Stimulated activated CD8-positive, alpha-beta memory T cell treated with anti-CD3 and anti-CD28 coated beads, Interleukin-2, amount 100 ng/mL, for 1 hour (primary cell): Measurements from ENCODE around the gene SPARCL1.
"Not testable (repeated sequence)": the region's sequence is repeated elsewhere in the genome, so short reads cannot be mapped to it uniquely, and the experiment has no call there.

Experiments used
- DNase-seq, 2 donors: peaks; one replicate each; pipeline ENCODE4 v3.0.0-alpha.2; 2020; ENCODE audit warnings: low read depth in 2 of 2

The SPARCL1 gene

DNA sequence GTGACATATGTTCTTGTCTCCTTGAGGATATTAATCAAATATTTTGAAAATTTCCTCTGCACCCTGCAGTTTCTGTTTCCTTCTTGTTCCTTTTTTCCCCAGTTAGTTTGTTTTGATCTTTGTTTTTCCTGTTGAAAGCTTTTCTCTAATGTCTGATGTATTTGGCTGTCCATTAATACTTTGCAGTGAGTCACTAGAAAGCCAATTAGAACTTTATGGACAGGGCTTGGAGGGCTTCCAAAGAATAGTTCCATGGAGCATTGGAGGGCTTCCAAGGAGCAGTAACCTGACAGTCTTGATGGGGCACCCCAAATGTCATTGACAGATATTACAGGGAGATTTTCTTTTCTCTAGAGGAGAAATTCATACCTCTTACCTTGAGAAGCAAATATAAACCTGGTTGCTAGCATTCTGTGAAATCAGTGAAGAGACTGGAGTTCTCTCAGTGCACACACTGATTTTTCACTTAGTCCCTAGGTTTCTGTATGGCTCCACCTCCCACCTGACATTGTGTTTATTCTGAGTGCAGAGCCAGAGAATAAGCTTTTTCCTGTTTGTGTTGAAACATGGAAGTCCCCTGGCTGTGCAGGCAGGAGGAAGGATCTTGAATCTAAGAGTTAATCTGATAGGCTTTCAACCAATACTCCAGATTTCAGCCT, 26.5 kb downstream of the SPARCL1 start:
- DNase-seq: no peak

DNA sequence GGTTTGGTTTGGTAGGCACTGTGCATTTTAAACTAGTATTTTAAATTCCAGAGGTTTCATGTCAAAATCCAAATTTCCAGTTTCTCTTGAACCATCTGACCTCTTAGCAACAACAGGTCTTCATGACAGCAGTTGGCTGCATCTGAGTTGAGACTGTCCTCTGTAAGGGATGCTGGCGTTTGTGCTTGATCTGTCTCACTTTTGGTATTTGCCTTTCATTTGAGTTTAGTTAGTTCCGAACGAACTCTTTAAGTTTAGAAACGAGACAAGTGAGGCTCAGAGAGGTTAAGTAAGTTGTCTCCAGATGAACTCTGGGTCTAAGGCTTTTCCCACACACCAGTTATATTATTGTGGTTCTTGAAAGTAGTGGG, 29.1 kb downstream of the SPARCL1 start:
- no peak for DNase-seq

DNA sequence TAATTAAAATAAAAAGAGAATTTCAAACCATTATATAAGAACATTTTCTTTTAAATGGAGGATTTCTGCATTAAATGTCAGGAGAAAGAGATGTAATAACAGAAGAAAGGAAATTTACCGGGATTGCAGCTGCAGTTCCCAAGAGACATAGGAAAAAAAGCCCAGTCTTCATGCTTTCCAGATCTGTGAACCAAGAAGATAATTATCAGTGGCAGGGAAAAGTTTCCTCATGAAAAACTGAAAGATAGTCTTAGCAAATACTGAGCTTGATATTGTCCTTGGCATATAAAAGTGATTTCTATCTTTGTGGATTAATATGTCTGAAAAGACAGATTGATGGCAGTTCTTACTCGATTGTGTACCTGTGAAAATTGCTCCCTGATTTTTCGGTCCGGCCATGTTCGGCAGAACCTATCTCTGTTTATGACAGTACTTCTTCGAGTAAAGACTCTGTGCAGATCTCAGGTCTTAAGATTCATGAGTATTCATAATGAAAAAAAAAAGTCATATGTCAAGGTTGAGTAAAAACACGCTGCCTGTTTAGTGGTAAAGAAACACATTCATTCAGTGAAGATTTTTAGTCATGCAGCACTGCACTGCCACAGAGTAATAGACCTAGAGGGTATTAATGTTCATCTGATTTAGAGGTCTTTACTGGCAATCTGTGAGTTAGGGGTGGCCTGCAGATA, 29.6 kb downstream of the SPARCL1 start:
- DNase-seq: no peak

DNA sequence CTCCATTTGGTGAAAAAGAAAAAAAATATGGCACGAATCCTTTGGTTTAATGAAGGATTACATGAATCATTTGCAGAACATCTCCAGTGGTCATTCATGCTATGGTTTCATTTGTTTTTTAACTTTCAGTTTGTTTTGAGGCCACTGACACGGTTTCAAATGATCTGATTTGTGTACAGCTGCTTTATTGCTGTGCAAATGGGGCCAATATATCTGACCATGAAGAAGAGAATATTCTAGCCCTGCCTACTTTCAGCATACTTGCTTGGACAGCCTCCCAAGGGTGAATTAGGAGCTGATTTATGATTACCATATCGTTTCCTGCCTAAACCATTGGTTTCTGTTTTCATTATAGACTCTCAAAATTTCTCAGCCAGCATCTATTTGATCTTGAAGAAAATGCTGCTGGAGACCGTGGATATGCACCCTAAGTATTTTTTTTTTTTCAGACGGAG, 30.7 kb downstream of the SPARCL1 start:
- no peak for DNase-seq

DNA sequence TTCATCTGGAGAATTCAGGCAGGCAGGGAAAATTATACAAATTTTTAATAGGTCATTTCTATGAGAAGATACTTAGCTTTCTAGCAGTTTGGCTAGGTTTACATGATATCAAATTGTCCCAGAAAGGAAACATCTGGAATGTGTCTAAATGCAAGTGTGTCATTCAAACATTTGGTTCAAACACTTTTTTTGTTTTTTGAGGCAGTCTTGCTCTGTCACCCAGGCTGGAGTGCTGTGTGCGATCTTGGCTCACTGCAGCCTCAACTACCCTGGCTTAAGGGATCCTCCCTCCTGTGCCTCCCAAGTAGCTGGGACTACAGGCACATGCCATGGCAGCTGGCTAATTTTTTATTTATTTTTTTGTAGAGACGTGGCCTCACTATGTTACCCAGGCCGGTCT, 31.6 kb downstream of the SPARCL1 start:
- no peak for DNase-seq

DNA sequence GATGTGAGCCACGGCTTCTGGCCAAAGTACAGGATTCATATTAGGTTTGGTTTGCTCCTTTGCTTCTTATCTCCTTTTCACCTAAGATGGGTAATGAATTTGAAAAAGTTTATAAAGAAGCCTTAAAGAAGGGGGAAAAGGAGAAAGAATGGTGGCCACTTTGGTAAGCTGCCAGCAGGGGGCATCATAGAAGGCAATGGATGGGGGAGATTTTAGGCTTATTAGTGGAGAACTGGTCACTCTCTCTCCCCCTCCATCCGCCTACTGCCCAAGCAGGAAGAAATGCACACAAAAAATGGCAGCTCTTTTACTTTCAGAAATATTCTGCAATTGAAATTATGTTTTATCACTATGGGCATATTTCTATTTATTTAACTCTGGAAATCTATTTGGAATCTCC, 32.0 kb downstream of the SPARCL1 start:
- no peak for DNase-seq

DNA sequence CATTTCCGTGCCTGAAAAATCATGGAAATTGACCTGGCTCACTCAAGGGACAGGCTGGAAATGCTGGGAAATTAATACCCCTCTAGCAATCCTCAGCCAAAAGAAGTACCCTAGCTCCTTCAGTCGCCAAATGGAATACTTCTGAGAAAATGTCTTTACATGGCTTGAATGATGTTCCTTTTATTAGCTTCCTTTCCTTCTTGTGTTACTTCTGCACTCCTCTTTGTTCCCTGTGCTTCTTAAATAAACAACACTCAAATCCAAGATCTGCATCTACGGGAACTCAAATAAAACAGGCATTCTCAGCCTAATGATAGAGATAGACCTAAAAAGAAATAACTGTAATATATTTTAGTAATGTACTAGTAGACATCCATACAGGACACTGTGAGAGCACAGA, 36.1 kb downstream of the SPARCL1 start:
- DNase-seq: no peak

DNA sequence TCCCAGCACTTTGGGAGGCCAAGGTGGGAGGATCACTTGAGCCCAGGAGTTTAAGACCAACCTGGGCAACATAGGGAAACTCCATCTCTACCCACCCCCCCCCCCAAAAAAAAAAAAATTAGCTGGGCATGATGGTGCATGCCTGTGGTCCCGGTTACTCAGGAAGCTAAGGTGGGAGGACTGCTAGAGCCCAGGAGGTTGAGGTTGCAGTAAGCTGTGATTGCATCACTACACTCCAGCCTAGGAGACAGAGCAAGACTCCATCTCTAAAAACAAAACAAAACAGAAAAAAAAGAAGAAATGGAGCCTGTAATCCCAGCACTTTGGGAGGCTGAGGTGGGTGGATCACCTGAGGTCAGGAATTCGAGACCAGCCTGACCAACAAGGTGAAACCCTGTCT, 37.3 kb downstream of the SPARCL1 start:
- not testable (repeated sequence) for DNase-seq

DNA sequence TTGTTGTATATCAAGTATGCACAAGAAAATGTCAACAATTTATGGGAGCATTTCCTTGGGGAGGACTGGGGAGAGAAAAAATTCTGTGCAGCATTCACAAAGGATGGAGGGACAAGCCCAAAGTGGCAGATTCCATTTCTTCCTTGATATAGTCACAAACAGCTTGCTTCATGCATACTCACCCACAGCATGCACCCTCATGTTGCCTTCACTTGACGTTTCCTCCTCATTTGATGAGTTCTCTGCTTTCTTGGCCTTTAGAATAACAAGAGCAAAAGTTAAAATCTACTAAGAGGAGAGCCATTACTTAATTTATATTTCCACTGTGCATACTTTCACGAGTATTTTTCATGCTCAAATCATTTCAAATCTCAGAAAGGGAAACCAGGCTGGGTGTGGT, 37.7 kb downstream of the SPARCL1 start:
- DNase-seq: no peak

DNA sequence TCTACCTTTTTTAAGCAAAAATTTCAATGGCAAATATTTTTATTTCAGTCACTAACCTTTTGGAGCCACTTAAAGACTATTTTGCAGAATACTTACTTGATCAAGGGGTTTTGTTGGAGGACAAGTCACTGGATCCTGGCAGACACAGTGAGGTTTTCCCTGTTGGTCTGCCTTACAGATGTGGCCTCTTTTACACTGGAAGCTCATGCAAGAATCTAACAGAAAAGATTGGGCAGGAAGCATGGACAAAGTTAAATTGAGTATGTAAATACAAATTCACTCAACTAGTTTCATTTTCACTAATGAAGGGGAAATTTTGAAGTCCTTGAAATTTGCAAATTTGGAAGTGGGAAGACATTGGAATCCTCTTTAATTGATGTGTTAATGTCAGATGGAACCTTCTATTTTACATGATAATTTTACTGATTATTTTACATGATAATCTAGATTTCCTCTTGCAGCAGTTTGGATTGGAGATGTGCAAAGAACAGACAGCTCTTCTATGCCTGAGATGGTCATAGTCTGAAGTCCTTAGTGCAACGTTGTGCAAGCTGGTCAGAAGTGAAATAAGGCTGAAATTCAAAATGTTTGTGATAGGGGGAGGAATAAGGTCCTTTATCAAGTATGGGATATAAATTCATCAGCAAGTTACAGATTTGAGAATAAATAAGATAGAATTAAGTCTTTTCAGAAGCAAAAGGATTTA, 38.4 kb downstream of the SPARCL1 start:
- no peak for DNase-seq

DNA sequence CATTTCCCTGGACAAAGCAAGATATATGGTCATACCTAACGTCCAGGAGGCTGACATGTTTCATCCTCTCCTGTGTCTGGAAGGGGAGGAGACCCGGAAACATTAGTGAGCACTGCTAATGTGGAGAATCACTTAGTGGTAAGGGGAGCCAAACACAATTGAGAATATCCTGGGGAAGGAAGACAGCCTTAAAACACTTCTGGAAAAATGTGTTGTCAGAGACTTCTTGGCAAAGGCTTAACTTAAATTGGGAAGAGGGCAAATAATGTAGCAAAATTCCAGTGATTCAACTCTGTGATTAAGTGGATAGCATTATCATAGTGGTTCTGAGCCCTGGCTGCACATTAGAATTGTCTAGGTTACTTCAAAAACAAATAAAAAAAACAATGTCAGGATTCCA, 39.5 kb downstream of the SPARCL1 start:
- DNase-seq: no peak

DNA sequence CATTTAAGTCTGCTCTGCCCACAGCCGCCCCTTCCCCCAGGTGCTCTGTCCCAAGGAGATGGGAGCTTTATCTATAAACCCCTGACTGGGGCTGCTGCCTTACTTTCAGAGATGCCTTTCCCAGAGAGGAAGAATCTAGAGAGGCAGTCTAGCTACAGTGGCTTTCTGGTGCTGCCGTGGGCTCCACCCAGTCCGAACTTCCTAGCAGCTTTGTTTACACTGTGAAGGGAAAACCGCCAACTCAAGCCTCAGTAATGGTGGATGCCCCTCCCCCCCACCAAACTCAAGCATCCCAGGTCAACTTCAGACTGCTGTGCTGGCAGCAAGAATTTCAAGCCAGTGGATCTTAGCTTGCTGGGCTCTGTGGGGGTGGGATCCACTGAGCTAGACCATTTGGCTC, 40.5 kb downstream of the SPARCL1 start:
- DNase-seq: not testable (repeated sequence)

DNA sequence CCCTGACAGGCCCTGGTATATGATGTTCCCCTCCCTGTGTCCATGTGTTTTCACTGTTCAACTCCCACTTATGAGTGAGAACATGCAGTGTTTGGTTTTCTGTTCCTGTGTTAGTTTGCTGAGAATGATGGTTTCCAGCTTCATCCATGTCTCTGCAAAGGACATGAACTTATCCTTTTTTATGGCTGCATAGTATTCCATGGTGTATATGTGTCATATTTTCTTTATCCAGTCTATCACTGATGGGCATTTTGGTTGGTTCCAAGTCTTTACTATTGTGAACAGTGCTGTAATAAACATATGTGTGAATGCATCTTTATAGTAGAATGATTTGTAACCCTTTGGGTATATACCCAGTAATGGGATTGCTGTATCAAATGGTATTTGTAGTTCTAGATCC, 45.9 kb downstream of the SPARCL1 start:
- not testable (repeated sequence) for DNase-seq

DNA sequence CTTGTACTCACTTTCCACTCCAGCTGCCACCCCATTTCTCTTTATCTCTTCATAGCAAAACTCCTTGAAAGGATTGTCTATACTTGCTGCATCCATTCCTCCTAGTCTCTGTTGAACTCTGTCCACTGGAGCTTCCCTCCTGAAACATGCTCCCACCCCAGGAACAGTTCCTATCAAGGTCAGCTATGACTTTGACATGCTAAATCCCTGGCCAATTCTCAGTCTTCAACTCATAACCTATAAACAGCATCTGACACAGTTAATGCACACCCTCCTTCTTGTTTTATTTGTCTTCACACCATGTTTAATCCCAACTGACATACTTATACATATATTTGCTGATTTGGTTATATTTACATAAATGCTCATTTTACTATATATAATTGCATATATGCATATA, 47.8 kb downstream of the SPARCL1 start:
- no peak for DNase-seq

DNA sequence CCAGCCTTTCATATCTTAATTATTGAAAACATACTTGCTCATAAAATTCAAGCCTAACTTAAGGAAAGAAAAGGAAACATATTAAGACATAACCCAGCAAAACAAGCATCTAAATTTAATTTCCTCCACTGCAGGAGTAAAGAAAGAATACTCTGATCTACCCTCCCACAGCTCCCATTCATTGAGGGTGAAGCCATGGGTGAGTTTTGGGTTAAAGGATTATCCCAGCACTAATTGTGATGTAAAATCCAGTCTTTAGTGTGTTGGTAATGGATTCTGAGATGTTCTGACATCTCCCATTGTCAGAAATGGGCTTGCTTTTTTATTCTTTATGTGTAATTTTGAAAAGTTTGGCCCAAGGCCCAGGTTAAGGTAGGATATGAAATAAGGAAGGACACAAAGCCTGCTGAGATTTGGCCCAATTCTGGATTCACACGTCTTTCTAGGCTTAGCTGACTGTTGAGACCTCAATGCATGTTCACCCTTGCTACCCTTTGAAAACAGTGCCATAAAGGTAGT, 50.4 kb downstream of the SPARCL1 start:
- DNase-seq: no peak

DNA sequence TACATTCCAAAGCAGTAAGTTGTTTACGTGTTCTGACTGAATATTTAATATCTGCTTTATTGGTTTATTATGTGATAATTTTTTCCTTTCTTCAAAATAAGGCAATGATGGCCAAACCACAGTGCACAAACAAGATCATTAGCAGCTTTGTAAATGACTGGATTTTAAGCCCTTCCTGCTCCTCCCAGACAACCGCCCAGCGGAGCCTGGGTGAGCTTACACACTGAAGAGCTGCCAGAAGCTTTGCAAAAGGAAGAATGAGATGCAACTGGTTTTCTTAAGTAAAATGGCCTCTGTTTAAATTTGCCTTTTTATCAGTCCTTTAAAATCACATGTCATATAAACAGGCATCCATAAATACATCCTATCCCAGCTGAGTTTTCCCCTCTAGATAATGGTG, 52.2 kb downstream of the SPARCL1 start:
- DNase-seq: no peak

DNA sequence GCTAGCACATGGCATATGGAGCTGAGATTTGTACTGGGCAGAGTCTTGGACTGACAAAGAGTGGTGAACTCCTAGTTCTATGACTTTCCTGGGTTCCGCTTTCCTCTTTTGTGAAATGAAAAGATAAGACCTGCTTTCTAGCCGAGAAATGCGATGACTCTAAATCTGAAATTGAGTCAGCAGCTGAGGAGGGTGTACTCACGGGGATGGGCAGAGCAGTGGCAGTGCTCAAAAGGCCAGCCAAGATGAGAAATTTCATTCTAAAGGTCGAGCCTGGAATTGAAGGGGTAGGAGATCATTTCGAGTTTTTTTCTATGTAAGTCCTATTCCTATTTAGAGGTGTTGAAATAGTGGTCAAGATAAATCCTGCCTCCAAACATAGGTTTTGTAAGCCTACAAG, 59.8 kb downstream of the SPARCL1 start:
- no peak for DNase-seq

DNA sequence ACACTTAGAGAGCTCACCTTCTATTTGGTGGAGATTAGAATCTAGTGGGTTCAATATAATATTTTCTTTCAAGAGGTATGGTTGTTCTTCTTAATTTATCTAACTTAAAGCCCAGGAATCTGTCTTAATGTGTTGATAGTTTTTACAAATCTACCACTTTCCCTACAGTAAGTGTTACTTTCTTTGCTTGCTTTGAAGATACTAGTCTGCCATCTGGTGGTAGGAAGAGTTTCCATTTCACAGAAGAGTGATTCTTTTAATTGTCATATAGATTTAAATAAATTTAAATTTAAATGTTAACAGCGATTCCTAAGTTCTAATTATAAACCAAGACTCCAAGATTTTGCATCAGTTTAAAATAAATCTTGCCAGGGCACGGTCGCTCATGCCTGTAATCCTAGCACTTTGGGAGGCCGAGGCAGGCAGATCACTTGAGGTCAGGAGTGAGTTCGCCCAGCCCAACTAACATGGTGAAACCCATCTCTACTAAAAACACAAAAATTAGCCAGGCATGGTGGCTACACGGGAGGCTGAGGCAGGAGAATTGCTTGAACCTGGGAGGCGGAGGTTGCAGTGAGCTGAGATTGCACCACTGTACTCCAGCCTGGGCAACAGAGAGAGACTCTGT, 63.3 kb downstream of the SPARCL1 start:
- no peak for DNase-seq

DNA sequence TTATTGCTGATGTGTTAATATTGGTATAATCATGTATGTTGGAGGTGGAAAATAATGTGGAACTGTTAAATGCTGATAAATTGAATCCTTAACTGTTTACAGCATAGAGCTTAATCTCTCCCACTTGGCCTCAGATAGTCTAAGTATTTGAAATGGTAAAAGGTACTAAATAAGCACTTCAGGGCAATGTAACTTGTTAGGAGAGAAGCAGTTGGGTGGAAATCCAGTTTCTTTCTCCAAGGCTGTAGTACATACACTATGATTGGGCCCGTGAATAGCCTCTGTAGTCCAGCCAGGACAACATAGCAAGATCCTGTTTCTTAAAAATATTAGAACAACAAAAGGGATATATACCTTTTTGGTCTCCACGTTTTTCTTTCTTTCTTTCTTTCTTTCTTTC, 67.1 kb downstream of the SPARCL1 start:
- DNase-seq: no peak

DNA sequence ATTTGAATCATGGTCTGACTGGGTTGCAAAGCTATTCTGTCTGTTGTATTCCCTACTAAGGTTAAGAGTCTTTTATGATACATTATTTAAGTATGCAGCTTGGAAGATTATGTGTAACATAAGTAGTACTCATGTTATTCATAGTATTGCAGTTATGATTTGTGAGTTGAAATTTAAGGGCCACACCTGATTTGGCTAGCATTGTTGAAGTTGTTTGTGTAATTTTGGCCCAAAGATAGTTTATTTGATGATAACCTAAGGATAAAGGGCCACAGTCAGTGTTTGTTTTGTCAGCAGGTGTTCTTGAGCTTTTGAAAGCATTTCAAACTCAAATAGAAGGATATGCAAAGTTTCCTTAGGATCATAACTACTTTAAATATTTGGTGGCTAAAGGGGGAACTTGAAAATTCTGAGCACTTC, 67.9 kb downstream of the SPARCL1 start:
- no peak for DNase-seq

DNA sequence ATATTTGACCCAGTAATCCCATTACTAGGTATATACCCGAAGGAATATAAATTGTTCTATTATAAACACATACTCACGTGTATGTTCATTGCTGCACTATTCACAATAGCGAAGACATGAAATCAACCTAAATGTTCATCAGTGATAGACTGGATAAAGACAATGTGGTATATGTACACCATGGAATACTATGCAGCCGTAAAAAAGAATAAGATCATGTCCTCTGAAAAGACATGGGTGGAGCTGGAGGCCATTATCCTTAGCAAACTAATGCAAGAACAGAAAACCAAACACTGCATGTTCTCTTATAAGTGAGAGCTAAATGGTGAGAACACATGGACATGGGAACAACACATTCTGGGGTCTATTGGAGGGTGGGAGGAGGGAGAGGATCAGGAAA, 70.3 kb downstream of the SPARCL1 start:
- DNase-seq: no peak

DNA sequence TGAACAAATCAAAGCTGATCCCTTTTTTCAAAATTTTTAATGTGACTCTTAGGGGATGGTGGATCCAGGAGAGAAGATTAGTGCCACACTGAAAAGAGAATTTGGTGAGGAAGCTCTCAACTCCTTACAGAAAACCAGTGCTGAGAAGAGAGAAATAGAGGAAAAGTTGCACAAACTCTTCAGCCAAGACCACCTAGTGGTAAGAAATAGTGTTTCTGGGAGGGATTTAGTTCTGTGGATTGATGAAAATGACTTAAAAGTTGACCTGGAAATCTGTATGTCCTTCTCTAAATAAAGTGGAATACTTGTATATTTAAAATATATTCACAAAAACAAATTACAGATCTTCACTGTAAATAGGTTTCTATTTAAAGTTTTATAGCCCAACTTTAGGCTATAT, 77.6 kb downstream of the SPARCL1 start:
- DNase-seq: no peak
